ENCODE results near the gene TENM4.

GRCh38 chr11:79311461-79311860 is 129.4 kb downstream of the TENM4 start:
- TF ChIP-seq POLR2A (IDR thresholded peaks at IDR 0.05) (no peak), CTCF (IDR thresholded peaks at IDR 0.05) (no peak)
